Upper lobe of left lung (tissue), 6 donors: ENCODE results near the gene CEBPB. TPM values are rescaled to one million over a fixed set of nuclear protein-coding genes. Genes with fewer than 3 reads are reported as not detected.
A peak's percentile ranks its signal among the peaks of the same experiment; 100 is the strongest.

Source experiments
- ATAC-seq, 2 donors: fragments of 200-7000 bp; cut with Tn5 transposase; one replicate each; pipeline ENCODE4 v1.9.1; 2022; ENCODE audit warnings: mild to moderate bottlenecking in 2 of 2, moderate library complexity in 2 of 2; ENCODE audit not compliant: low FRiP score in 2 of 2
- DNase-seq, 2 donors: peaks; one replicate each; pipeline ENCODE4 v3.0.0-alpha.2; 2019 to 2020
- H3K27ac ChIP-seq, 4 donors: fragments of 200-600 bp; sonication (generic); one replicate each; pipeline ENCODE4 v1.5.1; 2016 to 2019
- H3K27me3 ChIP-seq, 4 donors: fragments of 200-600 bp; sonication (generic); one replicate each; pipeline ENCODE4 v1.5.1; 2017 to 2019
- H3K36me3 ChIP-seq, 4 donors: fragments of 200-600 bp; sonication (generic); one replicate each; pipeline ENCODE4 v1.5.1; 2016 to 2019
- H3K4me1 ChIP-seq, 4 donors: fragments of 200-600 bp; sonication (generic); one replicate each; pipeline ENCODE4 v1.5.1; 2018 to 2019
- H3K4me3 ChIP-seq, 4 donors: fragments of 200-600 bp; sonication (generic); one replicate each; pipeline ENCODE4 v1.5.1; 2017 to 2019; ENCODE audit warnings: mild to moderate bottlenecking in 2 of 4, moderate library complexity in 1 of 4
- H3K9me3 ChIP-seq, 4 donors: fragments of 200-600 bp; sonication (generic); one replicate each; pipeline ENCODE4 v1.5.1; 2018 to 2019
- EP300 ChIP-seq, 4 donors: sonication (generic); formaldehyde crosslinking; IDR thresholded peaks; one replicate each; pipeline ENCODE4 v1.5.1; 2017; ENCODE audit warnings: antibody characterized with exemption in 4 of 4, control low read depth in 2 of 4
- POLR2A ChIP-seq, 4 donors: fragments of 450-650 bp; IDR thresholded peaks; one replicate each; pipeline ENCODE4 v1.5.1; 2016 to 2017; ENCODE audit warnings: antibody characterized with exemption in 4 of 4, mild to moderate bottlenecking in 2 of 4
- POLR2AphosphoS5 ChIP-seq, 2 donors: sonication (generic); formaldehyde crosslinking; IDR thresholded peaks; one replicate each; pipeline ENCODE4 v1.5.1; 2017; ENCODE audit warnings: antibody characterized with exemption in 2 of 2
- WGBS, 2 donors: methylation state at CpG; one replicate each; pipeline ENCODE4 v1.1.5; 2017 to 2018; 5-methylcytosine and 5-hydroxymethylcytosine counted together
- total RNA-seq, 6 donors: library from RNA; depleted of rRNA in 4 of 6; stranded (reverse); fragments of >200 nt in 4 of 6; gene quantifications; one replicate each; pipeline versions ENCODE4 v1.1.0 to v1.2.1, GENCODE V29; 2016 to 2021
- TF ChIP-seq, protein P1 (sequence below), 6 experiments: fragments of 450-650 bp in 4 of 6; fragments of 200-600 bp in 2 of 6; sonication (generic) in 2 of 6; IDR thresholded peaks; one replicate each; pipeline ENCODE4 v1.5.1; 2016 to 2019; ENCODE audit warnings: antibody characterized with exemption in 6 of 6
- donor health status: DM: no; HTN: no; CAD: no; lungs with moderate emphysema.
- donor health status: DM: no; HTN: yes; CAD: no; lungs with severe emphysema.

CEBPB gene
- total RNA-seq, 6 donors from 2014 or later, result 161 to 411 (median 292) TPM

DNA sequence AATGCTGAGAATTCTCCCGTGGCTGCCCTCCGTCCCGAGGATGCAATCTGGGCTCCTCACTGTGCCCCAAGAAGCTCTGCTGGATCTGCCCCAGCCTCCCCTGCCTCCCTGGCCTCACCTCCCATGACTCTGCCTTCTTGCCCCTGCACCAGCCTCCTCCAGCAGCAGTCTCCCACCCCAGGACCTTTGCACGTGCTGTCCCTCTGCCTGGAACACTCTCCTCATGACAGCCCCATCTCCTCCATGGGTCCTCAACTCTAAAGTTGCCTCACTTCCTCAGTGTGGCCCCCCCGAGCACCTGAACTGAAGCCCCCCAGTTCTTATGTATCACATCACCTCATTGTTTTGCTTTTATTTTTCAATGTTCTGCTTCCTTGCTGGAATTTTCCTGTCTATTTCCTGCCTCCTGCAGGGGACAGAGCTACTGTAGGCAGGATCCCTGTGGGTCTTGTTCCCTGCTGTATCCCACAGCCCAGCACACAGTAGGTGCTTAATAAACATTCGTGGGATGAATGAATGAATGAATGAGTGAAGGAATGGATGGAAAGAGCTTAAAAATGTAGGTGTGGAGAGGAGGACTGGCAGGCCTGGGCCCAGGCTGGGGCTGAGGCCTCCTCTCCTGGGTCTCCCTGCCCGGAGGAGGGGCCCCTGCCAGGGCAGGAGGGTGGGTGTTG lies 42.2 kb downstream of the CEBPB start:
- no peak overlapping the region for H3K4me3 ChIP-seq
- no peak overlapping the region for H3K27ac ChIP-seq
- no peak for ATAC-seq
- no peak for DNase-seq
- peaks cover 0 to 11% (median 0%) of the 10 kb centered on the region in 4 donors for H3K4me1 ChIP-seq
- no peaks in the 10 kb centered on the region for H3K27me3 ChIP-seq
- TF ChIP-seq POLR2AphosphoS5 (IDR thresholded peaks at IDR 0.05) (no peak), POLR2A (IDR thresholded peaks at IDR 0.05) (no peak), EP300 (IDR thresholded peaks at IDR 0.05) (no peak)
- TF ChIP-seq, protein P1, sequence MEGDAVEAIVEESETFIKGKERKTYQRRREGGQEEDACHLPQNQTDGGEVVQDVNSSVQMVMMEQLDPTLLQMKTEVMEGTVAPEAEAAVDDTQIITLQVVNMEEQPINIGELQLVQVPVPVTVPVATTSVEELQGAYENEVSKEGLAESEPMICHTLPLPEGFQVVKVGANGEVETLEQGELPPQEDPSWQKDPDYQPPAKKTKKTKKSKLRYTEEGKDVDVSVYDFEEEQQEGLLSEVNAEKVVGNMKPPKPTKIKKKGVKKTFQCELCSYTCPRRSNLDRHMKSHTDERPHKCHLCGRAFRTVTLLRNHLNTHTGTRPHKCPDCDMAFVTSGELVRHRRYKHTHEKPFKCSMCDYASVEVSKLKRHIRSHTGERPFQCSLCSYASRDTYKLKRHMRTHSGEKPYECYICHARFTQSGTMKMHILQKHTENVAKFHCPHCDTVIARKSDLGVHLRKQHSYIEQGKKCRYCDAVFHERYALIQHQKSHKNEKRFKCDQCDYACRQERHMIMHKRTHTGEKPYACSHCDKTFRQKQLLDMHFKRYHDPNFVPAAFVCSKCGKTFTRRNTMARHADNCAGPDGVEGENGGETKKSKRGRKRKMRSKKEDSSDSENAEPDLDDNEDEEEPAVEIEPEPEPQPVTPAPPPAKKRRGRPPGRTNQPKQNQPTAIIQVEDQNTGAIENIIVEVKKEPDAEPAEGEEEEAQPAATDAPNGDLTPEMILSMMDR (IDR thresholded peaks at IDR 0.05), result no peak
- H3K36me3 ChIP-seq, result no peaks in the 10 kb centered on the region
- no peaks in the 10 kb centered on the region for H3K9me3 ChIP-seq
- 88 to 89% methylated on average over 7 of the region's 7 CpGs for WGBS, 2 donors

DNA sequence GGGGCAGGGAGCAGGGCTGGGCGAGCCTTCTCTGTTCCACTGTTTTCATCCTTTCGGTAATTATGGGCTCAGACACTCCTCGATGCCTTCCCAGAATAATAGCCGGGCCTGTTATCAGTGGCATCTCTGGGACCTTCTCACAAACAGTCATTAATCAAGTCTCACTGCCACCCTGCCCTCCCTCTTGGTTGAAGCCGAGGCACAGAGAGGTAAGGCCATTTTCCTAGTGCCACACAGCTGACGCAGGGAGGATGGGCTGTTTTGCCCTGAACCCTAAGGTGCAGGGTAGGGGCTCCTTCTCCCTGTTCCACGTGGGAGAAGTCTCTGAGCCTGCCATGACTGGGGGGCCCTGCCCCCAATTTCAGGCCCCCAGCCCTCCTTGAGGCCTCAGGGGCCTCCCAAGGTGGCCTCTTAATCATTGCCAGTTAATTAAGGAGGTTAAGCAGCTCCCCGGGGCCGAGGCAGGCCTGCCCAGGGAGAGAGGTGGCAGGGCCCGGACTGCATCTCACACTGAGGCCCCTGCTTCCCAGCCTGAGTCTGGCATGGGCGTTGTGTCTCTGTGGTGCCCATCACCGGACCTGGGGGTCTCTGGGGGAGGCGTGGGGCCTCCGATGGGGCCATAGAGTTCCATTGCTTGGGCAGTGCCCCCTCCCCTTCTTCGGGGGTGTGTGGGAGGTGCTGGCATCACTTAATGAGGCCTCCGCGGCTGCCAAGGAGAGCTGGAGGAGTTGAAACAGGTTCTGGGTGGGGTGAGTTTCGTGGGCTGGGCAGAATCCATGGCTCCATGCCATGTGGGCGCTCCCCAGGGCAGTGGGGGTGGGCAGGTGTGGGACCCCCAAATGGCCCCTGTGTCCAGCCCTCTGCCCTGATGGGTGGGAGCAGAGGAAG lies 42.9 kb downstream of the CEBPB start:
- TF ChIP-seq POLR2A (IDR thresholded peaks at IDR 0.05), result no peak
- TF ChIP-seq, protein P1 (IDR thresholded peaks at IDR 0.05), result no peak
- no peak for TF ChIP-seq POLR2AphosphoS5 (IDR thresholded peaks at IDR 0.05)
- TF ChIP-seq EP300 (IDR thresholded peaks at IDR 0.05), result no peak
- no peaks in the 10 kb centered on the region for H3K9me3 ChIP-seq
- 68 to 74% methylated on average over 13 to 15 of the region's 19 CpGs for WGBS, 2 donors
- H3K4me1 ChIP-seq, result peaks cover 0 to 12% (median 2%) of the 10 kb centered on the region in 4 donors
- H3K4me3 ChIP-seq, result no peak overlapping the region
- peak in 1 of 2 donors; percentile 7 for ATAC-seq
- no peak overlapping the region for H3K27ac ChIP-seq
- no peaks in the 10 kb centered on the region for H3K36me3 ChIP-seq
- H3K27me3 ChIP-seq, result no peaks in the 10 kb centered on the region
- DNase-seq, result no peak

DNA sequence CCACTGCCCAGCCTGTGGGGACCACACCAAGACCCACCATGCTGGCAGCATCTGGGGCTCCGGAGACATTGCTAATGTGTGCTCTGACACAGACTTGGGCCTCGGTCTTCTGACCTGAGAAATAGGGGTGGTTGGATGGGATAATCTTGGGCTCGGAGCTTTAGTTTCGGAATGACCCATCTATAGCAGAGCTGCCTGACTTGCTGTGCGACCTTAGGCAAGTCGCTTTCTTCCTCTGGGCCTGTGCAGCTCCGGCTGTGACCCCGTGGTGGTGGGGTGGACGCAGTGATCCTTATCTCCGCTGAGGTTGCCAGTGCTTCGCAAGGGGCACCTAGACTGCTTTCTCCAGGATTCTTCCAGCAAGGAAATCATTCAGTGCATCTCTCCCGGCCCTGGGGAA lies 43.7 kb downstream of the CEBPB start:
- TF ChIP-seq POLR2A (IDR thresholded peaks at IDR 0.05) (no peak), EP300 (IDR thresholded peaks at IDR 0.05) (no peak), POLR2AphosphoS5 (IDR thresholded peaks at IDR 0.05) (no peak)
- TF ChIP-seq, protein P1 (IDR thresholded peaks at IDR 0.05), result no peak
- H3K27ac ChIP-seq, result no peak overlapping the region
- WGBS, 2 donors, result 92 to 93% methylated on average over 11 to 12 of the region's 12 CpGs
- H3K4me1 ChIP-seq, result peaks cover 0 to 12% (median 2%) of the 10 kb centered on the region in 4 donors
- no peaks in the 10 kb centered on the region for H3K9me3 ChIP-seq
- no peaks in the 10 kb centered on the region for H3K27me3 ChIP-seq
- no peaks in the 10 kb centered on the region for H3K36me3 ChIP-seq
- no peak overlapping the region for H3K4me3 ChIP-seq
- ATAC-seq (no peak), DNase-seq (no peak)

DNA sequence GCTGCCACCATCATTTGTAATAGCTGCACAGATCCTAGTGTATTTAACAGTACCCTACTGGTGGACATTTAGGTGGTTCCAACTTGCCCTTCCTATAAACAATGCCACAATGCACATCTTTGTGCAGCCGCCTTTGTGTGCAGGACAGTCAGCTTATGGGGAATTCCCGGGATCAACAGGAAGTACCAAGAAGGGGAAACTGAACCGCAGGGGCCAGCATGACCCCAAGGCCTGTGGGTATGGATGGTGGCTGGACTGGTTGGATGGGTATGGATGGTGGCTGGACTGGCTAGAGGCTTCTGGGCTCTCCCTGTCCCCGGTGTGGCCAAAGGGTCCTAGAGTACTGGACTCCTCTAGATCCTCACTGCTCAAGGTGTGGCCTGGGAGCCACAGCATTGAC lies 46.7 kb downstream of the CEBPB start:
- H3K4me1 ChIP-seq, result peaks cover 0 to 12% (median 2%) of the 10 kb centered on the region in 4 donors
- no peaks in the 10 kb centered on the region for H3K27me3 ChIP-seq
- no peak overlapping the region for H3K27ac ChIP-seq
- H3K4me3 ChIP-seq, result no peak overlapping the region
- H3K36me3 ChIP-seq, result no peaks in the 10 kb centered on the region
- no peaks in the 10 kb centered on the region for H3K9me3 ChIP-seq
- no peak for ATAC-seq
- DNase-seq, result no peak
- no peak for TF ChIP-seq POLR2A (IDR thresholded peaks at IDR 0.05)
- no peak for TF ChIP-seq POLR2AphosphoS5 (IDR thresholded peaks at IDR 0.05)
- no peak for TF ChIP-seq EP300 (IDR thresholded peaks at IDR 0.05)
- TF ChIP-seq, protein P1 (IDR thresholded peaks at IDR 0.05), result no peak
- 61 to 64% methylated on average over 4 of the region's 4 CpGs for WGBS, 2 donors
